Measurements from ENCODE around the gene ATAT1.
A peak's percentile ranks its signal among the peaks of the same experiment; 100 is the strongest.

Gene ATAT1
- 4.3 to 6.0 (median 5.9) reads per million in 4 experiments for total RNA-seq

DNA sequence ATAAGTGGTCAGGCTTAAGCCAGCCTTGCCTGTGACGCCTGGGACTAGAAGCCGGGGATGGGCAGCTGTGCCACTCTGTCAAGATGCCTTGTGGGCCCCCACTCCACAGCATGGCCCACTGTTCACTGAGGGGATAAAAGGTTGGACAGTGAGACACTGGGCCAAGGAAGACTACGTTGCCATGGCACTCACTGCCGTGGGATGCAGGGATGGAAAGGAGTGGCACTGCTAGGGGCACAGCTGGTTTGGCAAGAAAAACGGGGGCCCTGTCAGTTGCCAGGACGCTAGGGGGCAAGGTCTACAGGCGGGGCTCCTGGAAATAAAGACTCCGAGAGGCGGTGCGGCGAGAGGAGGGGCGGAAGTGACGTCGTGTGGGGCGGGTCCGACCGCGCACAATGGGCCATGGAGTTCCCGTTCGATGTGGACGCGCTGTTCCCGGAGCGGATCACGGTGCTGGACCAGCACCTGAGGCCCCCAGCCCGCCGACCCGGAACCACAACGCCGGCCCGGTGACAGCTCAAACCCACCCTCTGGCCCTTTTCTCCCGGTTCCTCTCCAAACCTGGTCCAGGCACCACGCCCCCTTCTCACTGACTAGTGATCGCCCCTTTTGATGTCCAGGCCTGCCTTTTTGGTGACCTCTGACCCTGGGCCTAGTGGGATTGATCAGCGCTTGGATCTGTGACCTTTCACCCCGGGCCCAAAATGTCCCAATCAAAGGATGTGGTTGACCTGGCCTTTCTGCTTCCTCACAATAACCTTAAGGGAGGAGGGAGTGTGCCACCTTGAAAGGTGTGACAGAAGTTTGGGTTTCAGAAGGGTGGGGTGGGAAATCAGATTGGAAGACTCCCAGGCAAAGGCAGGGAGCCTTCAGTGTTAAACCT lies at the start of gene ATAT1:
Gene ATAT1, plus strand, starts transcription at position 391 of the 883 bp plus-strand sequence.
- peak; percentile 83 for DNase-seq

DNA sequence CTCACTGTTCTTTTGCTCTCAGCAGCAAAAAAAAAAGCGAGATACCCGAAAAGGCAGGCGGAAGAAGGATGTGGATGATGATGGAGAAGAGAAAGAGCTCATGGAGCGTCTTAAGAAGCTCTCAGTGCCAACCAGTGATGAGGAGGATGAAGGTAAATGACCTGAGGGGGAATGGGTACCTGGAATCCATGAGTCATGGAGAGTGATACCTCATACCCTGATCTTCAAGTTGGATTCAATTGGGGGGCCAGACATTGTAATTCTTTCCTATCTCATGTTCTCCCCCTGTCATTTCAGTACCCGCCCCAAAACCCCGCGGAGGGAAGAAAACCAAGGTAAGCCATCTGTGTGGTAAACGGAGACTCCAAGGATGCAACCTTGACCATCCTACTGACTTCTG lies 48.6 kb upstream of the ATAT1 start:
- no peak for DNase-seq

GRCh38 chr6:30583921-30584320 lies 42.8 kb upstream of the ATAT1 start:
- no peak for DNase-seq

DNA sequence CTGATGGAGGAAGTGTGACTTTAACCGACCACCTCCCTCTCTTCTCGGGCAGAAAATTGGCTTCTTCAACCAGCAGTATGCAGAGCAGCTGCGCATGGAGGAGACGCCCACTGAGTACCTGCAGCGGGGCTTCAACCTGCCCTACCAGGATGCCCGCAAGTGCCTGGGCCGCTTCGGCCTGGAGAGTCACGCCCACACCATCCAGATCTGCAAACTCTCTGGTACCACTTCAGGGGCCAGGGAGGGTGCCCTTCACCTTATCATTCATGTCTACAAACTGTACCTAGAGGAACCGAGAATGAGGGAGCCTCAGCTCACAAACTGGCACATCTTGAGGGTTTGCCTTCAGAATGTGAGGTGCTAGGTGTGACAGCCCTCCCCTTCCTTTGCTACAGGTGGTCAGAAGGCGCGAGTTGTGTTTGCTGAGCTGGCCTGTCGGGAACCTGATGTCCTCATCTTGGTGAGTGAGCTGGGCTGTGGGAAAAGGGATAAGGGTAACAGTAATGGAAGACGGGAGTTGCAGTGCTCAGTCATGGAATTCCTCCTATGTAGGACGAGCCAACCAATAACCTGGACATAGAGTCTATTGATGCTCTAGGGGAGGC lies 36.8 kb upstream of the ATAT1 start:
- DNase-seq, result no peak

- no peak for DNase-seq
These were observed 36.2 kb upstream of the ATAT1 start for GRCh38 chr6:30590509-30590908.

DNA sequence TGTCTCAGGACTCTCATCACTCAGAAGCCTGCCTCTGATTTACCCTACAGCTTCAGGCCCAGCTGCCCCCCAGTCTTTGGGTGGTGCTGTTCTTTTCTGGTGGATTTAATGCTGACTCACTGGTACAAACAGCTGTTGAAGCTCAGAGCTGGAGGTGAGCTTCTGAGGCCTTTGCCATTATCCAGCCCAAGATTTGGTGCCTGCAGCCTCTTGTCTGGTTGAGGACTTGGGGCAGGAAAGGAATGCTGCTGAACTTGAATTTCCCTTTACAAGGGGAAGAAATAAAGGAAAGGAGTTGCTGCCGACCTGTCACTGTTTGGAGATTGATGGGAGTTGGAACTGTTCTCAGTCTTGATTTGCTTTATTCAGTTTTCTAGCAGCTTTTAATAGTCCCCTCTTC lies 35.7 kb upstream of the ATAT1 start:
- DNase-seq, result no peak

DNA sequence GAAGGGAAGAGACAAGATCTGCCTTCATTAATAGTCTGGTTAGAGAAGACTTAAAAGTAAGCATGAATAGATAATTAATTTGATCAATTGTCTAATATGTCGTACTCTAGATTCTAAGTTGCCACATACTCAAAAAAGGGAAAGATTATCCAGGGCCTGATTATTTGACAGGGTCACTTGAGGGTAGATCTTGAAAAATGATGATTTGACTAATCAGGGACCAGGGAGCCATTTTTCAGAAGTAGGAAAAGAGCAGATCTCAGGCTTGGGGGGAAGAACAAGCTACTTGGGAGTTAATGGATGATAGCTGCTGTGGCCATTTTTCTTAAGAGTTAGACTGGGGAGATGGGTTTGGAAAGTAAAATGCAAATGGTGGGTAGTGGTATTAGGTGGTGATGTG lies 34.4 kb upstream of the ATAT1 start:
- DNase-seq, result no peak

DNA sequence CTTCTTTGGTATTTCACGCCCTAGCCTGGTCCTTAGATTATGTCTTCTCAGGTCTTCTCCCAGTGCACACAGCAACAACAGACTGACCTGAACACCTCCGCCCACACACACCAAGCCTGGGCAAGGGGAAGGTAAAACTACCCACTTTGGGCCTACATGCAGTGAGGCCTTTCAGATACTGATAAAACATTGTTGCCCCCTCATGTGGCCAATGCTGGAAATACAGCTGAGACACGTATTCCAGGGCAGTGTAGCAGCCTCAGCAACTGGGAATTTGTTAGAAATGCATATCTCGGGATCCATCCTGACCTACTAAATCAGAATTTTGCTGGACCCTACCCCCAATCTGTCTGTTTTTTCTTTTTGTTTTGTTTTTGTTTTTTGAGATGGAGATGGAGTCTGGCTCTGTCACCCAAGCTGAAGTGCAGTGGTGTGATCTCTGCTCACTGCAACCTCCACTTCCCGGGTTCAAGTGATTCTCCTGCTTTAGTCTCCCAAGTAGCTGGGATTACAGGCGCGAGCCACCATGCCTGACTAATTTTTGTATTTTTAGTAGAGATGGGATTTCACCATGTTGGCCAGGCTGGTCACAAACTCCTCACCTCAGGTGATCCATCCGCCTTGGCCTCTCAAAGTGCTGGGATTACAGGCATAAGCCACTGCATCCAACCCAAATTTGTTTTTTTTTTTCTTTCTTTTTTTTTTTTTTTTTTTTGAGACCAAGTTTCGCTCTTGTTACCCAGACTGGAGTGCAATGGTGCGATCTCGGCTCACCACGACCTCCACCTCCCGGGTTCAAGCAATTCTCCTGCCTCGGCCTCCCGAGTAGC lies 29.1 kb upstream of the ATAT1 start:
- peak; percentile 73 for DNase-seq

- DNase-seq, result no peak
These were observed 27.6 kb upstream of the ATAT1 start for GRCh38 chr6:30598912-30599624.

GRCh38 chr6:30599625-30600324 lies 26.9 kb upstream of the ATAT1 start:
- DNase-seq, result no peak

GRCh38 chr6:30600451-30600961 lies 26.2 kb upstream of the ATAT1 start:
- DNase-seq, result no peak

GRCh38 chr6:30601436-30601814 lies 25.2 kb upstream of the ATAT1 start:
- no peak for DNase-seq

- DNase-seq, result no peak
These were observed 24.6 kb upstream of the ATAT1 start for GRCh38 chr6:30601815-30602641.

DNA sequence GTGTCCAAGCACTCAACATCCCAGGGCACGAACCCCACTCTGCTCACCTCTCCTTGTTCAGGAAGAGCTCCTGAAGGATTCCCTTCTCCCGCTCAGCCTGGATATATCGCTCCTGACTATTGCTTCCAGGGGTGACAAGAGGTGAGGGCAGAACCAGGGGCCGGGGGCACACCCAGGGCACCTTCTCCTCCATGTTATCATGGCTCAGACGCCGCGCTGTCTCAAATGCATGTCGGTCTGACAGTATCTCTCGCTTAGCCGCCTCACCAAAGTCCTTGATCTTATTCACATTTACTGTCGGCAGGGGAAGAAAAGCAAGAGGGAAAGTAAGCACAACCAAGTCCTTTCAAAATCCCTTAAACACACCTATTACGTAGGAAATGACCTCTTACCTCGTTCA lies 22.7 kb upstream of the ATAT1 start:
- no peak for DNase-seq

GRCh38 chr6:30610065-30610464 lies 16.6 kb upstream of the ATAT1 start:
- DNase-seq, result no peak

- no peak for DNase-seq
These were observed 15.4 kb upstream of the ATAT1 start for GRCh38 chr6:30611150-30611855.

GRCh38 chr6:30611856-30612194 lies 14.8 kb upstream of the ATAT1 start:
- no peak for DNase-seq

DNA sequence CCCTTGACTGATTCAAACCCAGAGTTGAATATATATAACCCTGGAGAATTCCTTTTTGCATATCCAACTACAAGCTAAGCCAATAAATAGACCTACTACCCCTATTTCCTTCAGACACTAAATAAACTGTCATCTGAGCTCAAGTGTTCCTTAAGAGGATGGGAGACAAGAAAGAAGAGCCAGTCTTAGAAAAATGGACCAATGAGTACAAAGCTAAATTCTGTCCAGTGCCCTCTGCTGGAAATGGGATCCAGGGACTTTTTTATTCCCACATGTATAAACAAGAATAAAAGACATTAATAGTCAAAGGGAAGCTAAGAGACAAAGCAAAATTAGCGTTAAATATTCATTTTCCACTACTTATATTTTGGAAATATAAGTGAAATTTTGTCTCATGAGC lies 14.5 kb upstream of the ATAT1 start:
- no peak for DNase-seq

GRCh38 chr6:30612687-30613248 lies 13.9 kb upstream of the ATAT1 start:
- no peak for DNase-seq

Measured in effector CD8-positive, alpha-beta T cell (primary cell).